GM19468 (cell line): ENCODE results near the gene NUP155.
"Not testable (repeated sequence)": the region's sequence is repeated elsewhere in the genome, so short reads cannot be mapped to it uniquely, and the experiment has no call there.

ENCODE experiments used
- ATAC-seq: cut with Tn5 transposase; IDR thresholded peaks from one replicate; pipeline ENCODE4 v1.9.1; 2021; ENCODE audit warnings: mild to moderate bottlenecking, moderate library complexity, moderate number of reproducible peaks; ENCODE audit not compliant: unreplicated experiment; ENCODE audit errors: extremely low read depth

NUP155 gene

DNA sequence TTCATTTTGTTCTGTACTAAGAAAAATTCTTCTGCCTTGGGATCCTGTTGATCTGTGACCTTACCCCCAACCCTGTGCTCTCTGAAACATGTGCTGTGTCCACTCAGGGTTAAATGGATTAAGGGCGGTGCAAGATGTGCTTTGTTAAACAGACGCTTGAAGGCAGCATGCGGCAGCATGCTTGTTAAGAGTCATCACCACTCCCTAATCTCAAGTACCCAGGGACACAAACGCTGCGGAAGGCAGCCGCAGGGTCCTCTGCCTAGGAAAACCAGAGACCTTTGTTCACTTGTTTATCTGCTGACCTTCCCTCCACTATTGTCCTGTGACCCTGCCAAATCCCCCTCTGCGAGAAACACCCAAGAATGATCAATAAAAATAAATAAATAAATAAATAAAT lies 74.6 kb downstream of the NUP155 start:
- ATAC-seq = not testable (repeated sequence)

DNA sequence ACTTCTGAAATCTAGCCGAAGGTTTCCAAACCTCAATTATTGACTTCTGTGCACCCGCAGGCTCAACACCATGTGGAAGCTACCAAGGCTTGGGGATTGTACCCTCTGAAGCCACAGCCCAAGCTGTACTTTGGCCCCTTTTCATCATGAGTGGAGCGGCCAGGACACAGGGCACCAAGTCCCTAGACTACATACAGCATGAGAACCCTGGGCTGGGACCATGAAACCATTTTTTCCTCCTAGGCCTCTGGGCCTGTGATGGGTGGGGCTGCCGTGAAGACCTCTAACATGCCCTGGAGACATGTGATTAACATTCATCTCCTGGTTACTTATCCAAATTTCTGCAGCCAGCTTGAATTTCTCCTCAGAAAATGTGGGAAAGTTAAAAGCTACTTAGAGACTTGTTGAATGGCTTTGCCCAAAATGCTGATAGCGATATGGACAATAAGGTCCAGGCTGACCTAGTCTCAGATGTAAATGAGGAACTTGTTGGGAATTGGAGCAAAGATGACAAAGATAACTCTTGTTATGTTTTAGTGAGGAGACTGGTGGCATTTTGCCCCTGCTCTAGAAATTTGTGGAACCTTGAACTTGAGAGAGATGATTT lies 87.6 kb downstream of the NUP155 start:
- ATAC-seq = no peak

DNA sequence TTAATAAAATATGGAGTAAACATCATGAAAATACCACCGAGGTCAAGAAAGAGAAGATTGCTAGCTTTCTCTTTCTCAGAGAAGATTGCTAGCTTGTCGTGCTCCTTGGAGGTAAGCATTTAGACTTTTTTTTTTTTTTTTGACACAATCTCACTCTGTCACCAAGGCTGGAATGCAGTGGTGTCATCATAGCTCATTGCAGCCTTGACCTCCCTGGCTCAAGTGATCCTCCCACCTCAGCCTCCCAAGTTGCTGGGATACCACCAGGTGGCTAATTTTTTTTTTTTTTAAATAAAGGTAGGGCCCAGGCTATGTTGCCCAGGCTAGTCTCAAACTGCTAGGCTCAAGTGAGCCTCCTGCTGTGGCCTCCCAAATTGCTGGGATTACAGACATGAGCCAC lies 95.4 kb downstream of the NUP155 start:
- no peak for ATAC-seq

DNA sequence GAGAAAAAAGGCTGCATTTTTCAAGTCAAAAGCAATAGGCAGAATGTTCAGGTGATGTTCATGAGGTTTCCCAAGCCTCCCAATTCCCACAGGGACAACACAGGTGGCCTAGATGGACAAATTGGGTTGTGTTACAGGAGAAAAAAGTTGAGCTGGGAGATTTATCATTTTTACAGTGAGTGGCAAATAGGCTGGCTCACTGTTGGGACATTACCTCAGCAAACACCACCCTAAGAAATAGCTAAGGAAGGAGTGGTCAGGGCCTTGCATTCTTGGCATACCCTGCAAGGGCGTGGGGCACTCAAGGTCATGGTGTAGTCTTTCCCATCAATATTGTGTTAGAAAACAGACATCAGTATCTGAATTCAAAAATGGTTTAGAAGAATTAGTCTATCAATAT lies 98.4 kb downstream of the NUP155 start:
- ATAC-seq = no peak

DNA sequence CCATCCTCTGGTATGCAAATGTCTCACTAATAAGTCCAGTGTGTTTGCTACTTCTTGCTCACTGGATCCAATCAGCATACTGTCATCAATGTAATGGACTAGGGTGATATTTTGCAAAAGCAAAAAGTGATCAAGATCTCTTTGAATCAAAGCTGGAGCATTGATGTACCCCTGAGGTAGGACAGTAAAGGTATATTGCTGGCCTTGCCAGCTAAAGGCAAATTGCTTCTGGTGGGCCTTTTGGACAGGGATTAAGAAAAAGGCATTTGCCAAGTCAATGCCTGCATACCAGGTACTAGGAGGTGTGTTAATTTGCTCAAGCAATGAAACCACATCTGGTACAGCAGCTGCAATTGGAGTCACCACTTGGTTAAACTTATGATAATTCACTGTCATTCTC lies 102.8 kb downstream of the NUP155 start:
- not testable (repeated sequence) for ATAC-seq

GRCh38 chr5:37255774-37256358 lies 115.0 kb downstream of the NUP155 start:
- no peak for ATAC-seq

DNA sequence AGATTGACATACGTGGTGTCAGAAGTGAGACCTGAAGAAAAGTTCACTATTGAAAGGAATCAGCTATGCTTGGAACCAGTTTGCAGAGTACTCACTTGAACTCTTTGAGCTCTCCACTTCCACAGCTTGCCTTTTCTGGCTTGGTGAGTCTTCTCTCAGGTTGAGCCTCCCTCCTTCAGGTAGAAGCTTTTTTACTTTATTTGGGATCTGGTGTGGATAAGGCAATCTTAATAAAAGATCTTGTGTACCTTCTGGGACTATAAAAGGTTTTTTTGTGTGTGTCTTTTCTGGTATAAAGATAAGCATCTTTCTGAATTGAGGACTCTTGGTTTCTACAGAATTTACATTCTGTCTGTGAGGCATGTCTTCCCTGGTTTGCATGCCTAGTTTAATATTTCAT lies 116.3 kb downstream of the NUP155 start:
- no peak for ATAC-seq

DNA sequence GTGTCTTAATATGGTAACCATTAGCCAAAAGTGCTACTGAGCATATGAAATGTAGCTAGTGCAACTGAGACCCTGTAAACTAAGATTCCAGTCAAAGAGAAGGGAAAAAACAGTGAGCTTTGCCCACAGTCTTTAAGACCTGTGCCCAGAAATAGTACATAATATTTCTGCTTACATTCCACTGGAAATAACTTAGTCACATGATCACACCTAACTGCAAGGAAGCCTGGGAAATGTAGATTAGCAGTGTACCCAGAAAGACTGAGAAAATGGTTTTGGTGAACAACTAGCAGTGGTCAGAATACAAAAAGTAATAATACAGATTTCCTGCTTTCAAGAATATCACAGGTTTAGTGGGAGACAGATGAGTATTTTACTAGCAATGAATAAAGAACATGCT lies 119.2 kb downstream of the NUP155 start:
- no peak for ATAC-seq

GRCh38 chr5:37249815-37250164 lies 121.1 kb downstream of the NUP155 start:
- no peak for ATAC-seq

DNA sequence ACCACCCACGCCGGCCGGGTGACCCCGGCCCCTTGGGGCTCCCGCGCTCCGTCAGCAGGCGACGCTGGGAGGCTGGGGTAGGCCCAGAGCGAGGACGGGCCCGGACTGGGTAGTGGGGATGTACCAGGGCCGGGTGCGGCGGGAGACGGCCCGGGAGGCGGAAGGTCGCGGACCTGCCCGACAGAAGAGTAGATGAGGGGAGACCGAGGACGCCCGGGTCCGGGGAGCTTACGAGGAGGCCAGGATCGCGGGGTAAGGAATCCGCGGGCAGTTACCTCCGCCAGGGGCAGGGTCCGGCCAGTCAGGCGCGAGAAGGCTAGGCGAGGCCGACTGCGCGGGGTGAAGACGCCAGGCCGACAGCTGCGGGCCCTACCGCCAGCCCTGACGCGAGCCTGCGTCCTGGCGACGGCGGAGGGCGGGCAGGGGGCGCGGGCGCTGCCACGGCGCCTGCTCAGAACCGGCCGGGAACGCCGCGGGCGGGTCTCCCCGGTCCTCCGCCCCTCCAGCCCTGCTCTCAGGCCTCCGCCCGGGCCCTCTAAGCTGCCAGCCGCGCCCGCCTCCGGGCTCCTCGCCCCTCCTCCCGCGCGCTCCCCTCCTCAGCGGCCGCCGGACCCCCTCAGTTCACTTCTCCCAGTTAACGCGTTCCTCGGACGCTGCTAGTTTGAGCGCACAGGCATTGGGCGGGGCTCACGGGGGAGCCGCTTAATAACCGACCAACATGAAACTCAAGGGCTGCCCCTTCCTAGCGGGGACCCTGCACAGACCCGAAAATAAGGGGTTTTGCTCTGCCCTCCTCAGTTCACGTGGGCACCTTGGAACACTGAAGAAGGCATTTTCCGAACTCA lies 121.7 kb downstream of the NUP155 start, which contains the start of gene CPLANE1:
TSS of gene CPLANE1 (minus strand) at position 407 of the 845 bp plus-strand sequence. CDS start 1,678 bp downstream, outside the sequence.
- peak; percentile 75 for ATAC-seq

DNA sequence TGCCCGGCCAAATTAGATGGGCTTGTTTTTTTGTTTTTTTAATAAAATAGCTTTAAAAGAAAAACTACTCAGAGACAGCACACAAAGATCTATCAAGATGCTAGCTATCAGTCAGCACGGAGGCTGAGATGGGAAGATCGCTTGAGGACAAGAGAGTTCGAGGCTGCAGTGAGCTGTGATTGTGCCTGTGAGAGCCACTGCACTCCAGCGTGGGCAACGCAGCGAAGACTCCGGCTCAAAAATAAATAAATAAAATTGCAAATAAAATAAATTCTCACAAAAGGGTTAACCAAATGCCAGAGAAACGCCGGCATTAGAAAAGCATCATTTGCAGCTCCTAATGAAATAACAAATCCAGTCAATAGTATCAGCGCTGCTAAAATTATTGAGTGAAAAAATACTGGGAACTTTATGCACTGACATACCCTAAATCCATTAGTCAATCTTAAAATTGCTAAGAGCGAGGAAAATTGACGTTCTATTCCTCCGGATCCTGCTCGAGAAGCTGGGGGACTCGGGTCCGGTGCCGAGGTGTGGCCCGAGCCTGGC lies 122.4 kb downstream of the NUP155 start:
- ATAC-seq = no peak

- no peak for ATAC-seq
Observed at GRCh38 chr5:37247496-37247895, 123.4 kb downstream of the NUP155 start.

DNA sequence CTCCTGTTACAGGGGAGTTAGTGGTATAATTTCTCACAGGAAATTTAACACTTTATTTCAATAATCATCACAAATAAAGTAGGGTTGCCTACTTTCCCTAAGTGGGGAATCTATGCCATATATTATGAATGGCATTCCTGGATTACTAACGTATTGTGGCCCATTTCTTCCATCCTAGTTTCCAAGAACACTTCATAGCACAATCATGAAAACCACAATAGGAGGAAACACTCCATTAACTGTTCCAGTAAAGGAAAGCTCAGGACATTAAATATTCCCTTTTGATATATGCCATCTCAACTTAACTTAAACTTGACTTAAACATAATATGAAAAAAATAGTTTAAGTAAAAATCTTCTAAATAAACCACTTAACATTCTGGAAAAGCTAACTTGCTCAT lies 123.9 kb downstream of the NUP155 start:
- ATAC-seq = no peak
